ENCODE results near the gene ORAI1.

GRCh38 chr12:121590476-121591143, 35.7 kb upstream of the ORAI1 start:
- TF ChIP-seq GABPA (IDR thresholded peaks at IDR 0.05; ENCODE audit: low read depth) = no peak
- TF ChIP-seq CTCF (IDR thresholded peaks at IDR 0.05; ENCODE audit: insufficient read depth, low read length) = no peak
- TF ChIP-seq POLR2AphosphoS5 (IDR thresholded peaks at IDR 0.05; ENCODE audit: low read depth) = no peak
- TF ChIP-seq SPI1 (IDR thresholded peaks at IDR 0.05; ENCODE audit: borderline replicate concordance, low read depth) = no peak
- TF ChIP-seq REST (IDR thresholded peaks at IDR 0.05; ENCODE audit: insufficient replicate concordance, low read depth) = no peak
